ENCODE data around the gene ANGPTL1.

DNA sequence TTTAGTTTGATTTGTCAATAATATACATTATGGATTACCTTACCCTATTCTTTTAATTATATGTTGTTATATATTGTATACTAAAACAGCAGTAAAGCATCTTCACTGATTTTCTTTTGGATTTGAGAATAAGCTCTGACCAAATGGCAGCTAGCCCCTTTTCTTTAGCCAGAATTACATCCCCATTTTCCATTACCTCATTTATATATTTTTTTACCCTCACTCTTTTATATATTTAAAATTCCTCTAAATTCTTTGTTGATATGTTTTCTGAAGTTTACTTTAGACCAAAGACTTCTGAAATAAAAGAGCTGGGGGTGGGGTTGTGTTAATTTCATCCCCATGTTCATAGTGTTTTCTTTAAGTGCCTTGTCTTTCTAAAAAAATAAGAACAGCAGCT, 24.6 kb downstream of the ANGPTL1 start:
- TF ChIP-seq, protein P1, sequence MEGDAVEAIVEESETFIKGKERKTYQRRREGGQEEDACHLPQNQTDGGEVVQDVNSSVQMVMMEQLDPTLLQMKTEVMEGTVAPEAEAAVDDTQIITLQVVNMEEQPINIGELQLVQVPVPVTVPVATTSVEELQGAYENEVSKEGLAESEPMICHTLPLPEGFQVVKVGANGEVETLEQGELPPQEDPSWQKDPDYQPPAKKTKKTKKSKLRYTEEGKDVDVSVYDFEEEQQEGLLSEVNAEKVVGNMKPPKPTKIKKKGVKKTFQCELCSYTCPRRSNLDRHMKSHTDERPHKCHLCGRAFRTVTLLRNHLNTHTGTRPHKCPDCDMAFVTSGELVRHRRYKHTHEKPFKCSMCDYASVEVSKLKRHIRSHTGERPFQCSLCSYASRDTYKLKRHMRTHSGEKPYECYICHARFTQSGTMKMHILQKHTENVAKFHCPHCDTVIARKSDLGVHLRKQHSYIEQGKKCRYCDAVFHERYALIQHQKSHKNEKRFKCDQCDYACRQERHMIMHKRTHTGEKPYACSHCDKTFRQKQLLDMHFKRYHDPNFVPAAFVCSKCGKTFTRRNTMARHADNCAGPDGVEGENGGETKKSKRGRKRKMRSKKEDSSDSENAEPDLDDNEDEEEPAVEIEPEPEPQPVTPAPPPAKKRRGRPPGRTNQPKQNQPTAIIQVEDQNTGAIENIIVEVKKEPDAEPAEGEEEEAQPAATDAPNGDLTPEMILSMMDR (IDR thresholded peaks at IDR 0.05; ENCODE audit: low read length), result no peak
- no peak for TF ChIP-seq EZH2 (optimal IDR thresholded peaks at IDR 0.05; ENCODE audit: low read depth, low read length)
- no peak for TF ChIP-seq EZH2phosphoT487 (IDR thresholded peaks at IDR 0.05; ENCODE audit: low read length)

All from MM.1S (cell line).